D721Med (cell line): ENCODE data around the gene CCBE1.

Experiments used
- DNase-seq: peaks from one replicate; pipeline ENCODE4 v3.0.0; 2011; ENCODE audit warnings: low spot score; ENCODE audit not compliant: insufficient read length
- FAIRE-seq: peaks from 2 replicates; lab custom pipeline; 2011; peaks lifted over from hg19 to GRCh38; lab: Jason Lieb, UNC
- TF ChIP-seq, protein P1 (sequence below): IDR thresholded peaks from 2 replicates; pipeline ENCODE4 v1.5.1; 2012; ENCODE audit warnings: mild to moderate bottlenecking, control low read depth; ENCODE audit not compliant: insufficient read depth; ENCODE audit errors: missing control alignments

The CCBE1 gene

DNA sequence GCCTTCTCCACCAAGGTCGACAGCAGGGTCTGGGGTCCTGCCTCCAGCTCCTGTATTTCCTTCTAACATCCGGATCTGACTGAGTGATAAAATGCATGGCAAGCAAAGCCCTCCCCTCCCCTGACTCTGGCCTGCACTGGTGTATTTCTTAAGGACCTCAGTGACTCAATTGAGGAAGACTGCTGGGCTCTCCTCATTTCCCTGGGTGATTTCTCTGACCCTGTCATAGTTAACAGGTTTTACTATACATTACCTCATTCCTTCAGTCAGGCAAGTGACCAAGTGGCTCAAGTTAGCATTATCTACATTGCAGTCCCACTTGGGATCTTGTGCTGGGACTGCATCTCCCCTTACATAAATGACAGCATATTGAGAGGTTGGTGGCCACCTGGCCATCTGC is 38.8 kb upstream of the CCBE1 start:
- TF ChIP-seq, protein P1, sequence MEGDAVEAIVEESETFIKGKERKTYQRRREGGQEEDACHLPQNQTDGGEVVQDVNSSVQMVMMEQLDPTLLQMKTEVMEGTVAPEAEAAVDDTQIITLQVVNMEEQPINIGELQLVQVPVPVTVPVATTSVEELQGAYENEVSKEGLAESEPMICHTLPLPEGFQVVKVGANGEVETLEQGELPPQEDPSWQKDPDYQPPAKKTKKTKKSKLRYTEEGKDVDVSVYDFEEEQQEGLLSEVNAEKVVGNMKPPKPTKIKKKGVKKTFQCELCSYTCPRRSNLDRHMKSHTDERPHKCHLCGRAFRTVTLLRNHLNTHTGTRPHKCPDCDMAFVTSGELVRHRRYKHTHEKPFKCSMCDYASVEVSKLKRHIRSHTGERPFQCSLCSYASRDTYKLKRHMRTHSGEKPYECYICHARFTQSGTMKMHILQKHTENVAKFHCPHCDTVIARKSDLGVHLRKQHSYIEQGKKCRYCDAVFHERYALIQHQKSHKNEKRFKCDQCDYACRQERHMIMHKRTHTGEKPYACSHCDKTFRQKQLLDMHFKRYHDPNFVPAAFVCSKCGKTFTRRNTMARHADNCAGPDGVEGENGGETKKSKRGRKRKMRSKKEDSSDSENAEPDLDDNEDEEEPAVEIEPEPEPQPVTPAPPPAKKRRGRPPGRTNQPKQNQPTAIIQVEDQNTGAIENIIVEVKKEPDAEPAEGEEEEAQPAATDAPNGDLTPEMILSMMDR, result no peak
- FAIRE-seq, result no peak
- no peak for DNase-seq

DNA sequence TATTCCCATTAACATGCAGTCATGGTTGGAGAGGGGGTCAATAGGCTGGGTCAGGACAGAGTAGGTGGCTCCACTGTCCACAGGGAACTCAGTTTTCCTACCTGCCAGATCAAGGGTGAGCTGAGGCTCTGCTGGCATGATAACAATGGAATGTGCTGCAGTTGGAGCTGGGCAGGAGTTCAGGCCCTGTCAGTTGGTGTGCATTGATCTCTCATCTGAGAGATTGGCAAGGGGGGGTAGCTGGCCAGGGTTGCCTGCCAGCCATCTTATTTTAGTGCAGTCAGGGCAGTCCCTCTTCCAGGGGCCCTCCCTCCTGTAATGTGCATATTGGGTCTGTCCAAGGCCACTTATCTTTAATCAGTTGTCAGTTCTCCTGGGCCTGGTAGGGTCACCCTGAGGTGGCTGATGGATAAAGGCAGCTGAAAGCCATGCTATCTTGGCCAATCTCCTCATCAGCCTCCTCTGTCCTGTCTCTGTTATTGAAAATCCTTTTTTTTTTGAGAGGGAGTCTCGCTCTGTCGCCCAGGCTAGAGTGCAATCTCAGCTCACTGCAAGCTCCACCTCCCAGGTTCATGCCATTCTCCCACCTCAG is 38.1 kb upstream of the CCBE1 start:
- FAIRE-seq, result no peak
- DNase-seq, result no peak
- TF ChIP-seq, protein P1, result no peak

DNA sequence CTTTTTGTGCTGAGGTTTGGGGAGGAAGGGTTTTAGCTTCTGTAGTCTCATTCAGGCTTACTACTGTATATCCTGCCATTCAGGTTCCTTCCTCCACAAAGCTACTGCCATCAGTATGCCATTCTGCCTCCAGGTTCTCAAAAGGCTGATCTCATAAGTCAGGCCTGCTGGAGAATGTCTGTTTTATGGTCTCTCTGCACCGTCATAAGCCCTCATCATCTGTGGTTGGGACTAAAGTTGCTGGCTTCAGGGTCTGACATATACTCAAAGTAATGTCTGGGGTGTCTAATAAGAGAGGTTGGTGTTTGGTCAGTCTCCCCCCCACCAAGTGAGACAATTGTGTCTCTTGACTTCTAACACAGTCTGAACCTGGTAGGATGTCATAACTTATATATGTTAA is 36.2 kb upstream of the CCBE1 start:
- DNase-seq (no peak), FAIRE-seq (peak; percentile 21)
- TF ChIP-seq, protein P1, result no peak

DNA sequence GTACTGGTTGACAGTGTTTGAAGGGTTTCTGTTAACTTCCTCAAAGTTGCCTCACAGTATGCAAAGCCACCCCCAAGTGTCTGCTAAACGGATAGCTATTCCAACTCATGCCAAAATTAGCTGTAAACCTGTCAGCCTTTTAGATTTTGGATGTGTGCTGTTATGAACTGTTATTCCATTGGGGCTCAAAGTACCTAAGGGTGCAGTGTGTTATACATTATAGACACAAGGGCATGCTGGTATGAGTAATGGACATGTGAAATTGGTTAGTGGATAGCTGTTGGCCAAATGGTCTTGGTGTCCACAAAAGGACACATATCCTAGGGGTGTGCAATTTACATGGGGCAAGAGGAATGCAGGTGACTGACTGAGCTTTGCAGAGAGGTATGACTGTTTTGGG is 33.7 kb upstream of the CCBE1 start:
- FAIRE-seq (peak; percentile 56), DNase-seq (no peak)
- TF ChIP-seq, protein P1, result no peak

DNA sequence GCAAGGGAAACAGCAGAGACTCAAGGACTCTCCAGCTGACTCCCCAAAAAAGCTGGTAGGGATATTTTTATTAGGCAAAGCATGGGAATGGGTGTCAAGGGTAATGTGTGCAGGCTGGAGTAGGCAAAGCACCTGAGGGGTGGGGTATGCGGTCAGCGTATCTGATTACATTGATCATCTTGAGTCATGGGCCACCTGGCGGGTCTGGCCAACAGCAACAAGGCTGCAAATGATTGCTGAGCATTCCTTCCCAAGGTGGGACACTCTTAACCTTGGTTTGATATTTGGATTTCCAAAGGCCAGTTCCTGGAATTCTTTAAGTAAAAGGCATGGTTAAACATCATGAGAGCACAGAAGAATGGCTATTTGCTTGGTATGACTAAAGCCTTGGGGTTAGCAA is 32.6 kb upstream of the CCBE1 start:
- no peak for DNase-seq
- TF ChIP-seq, protein P1, result no peak
- FAIRE-seq, result no peak

DNA sequence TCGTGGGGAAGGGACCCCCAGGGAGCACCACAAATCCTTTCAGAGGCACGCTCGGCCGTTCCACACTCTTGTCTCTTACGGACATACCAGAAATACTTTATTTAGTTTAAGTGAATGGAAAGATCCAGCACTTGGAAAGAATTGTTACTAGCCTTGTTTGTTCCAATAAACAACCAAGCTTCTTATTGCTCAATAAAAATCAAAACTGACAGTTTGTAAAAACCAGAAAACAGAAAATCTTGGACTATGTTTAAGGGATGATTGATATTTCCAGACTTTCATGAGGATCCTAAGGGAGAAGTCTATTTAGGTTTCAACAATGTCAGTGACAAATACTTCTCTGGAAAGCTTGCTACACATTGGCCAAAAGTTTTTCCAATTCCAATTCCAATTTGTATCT is 31.6 kb upstream of the CCBE1 start:
- FAIRE-seq (peak; percentile 95), DNase-seq (no peak)
- TF ChIP-seq, protein P1, result no peak

DNA sequence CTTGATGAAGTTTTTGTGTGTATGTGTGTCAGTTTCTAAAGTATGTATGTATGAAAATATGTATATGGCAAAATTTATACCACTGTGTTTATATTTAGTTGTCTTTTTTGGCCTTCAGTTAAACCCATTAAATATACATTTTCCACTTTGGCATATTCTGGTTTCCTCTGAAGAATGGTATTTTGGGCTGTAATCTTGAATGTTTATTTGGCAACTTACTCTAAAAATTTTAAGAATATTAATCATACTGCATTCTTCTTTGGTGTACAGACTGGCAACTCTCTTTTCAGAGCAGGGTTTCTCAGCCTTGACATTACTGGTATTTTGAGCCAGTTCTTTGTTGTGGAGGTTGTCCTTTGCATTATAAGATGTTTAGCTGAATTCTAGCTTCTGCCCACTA is 27.9 kb upstream of the CCBE1 start:
- no peak for DNase-seq
- TF ChIP-seq, protein P1, result no peak
- FAIRE-seq, result peak; percentile 93
